Peyer's patch (tissue), 4 donors: ENCODE data around the gene SARM1.

Source experiments
- POLR2A ChIP-seq, 2 donors: fragments of 450-650 bp; IDR thresholded peaks; one replicate each; pipeline ENCODE4 v1.5.1; 2017; ENCODE audit warnings: antibody characterized with exemption in 2 of 2, mild to moderate bottlenecking in 2 of 2, moderate library complexity in 2 of 2
- TF ChIP-seq, protein P1 (sequence below), 6 experiments: fragments of 450-650 bp in 4 of 6; fragments of 200-600 bp in 2 of 6; sonication (generic) in 1 of 6; IDR thresholded peaks; one replicate each; pipeline ENCODE4 v1.5.1; 2017 to 2019; ENCODE audit warnings: antibody characterized with exemption in 6 of 6, mild to moderate bottlenecking in 3 of 6, moderate library complexity in 1 of 6

DNA sequence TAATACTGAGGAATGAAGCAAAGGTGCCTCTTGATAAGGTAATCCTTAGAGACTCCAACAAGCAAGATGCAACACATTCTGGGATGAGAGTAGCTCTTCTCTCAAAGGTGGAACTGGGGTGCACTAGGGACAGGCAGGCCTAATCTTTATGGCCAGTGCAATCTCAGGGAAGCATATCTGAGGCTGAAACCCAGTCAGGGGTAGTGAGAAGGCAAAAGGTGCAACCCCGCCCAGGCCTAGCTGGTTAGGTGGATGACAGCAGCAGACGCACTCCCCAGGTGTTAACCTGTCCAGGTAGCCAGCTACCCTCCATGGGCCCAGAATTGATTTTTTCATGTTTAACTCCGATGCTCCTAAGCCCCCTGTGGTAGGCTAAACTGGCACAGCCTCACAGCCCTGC, 44.4 kb downstream of the SARM1 start:
- TF ChIP-seq, protein P1, sequence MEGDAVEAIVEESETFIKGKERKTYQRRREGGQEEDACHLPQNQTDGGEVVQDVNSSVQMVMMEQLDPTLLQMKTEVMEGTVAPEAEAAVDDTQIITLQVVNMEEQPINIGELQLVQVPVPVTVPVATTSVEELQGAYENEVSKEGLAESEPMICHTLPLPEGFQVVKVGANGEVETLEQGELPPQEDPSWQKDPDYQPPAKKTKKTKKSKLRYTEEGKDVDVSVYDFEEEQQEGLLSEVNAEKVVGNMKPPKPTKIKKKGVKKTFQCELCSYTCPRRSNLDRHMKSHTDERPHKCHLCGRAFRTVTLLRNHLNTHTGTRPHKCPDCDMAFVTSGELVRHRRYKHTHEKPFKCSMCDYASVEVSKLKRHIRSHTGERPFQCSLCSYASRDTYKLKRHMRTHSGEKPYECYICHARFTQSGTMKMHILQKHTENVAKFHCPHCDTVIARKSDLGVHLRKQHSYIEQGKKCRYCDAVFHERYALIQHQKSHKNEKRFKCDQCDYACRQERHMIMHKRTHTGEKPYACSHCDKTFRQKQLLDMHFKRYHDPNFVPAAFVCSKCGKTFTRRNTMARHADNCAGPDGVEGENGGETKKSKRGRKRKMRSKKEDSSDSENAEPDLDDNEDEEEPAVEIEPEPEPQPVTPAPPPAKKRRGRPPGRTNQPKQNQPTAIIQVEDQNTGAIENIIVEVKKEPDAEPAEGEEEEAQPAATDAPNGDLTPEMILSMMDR (IDR thresholded peaks at IDR 0.05), result no peak
- no peak for TF ChIP-seq POLR2A (IDR thresholded peaks at IDR 0.05)
